Stomach (tissue), 4 donors: ENCODE data around the gene ASPG.

Source experiments
- EP300 ChIP-seq: sonication (generic); formaldehyde crosslinking; IDR thresholded peaks from one replicate; pipeline ENCODE4 v1.6.1; 2017; ENCODE audit warnings: antibody characterized with exemption
- POLR2A ChIP-seq, 4 donors: fragments of 450-650 bp; IDR thresholded peaks; one replicate each; pipeline ENCODE4 v1.6.1; 2016; ENCODE audit warnings: antibody characterized with exemption in 4 of 4, control low read depth in 2 of 4, mild to moderate bottlenecking in 1 of 4, moderate library complexity in 1 of 4
- POLR2AphosphoS5 ChIP-seq, 3 donors: sonication (generic); formaldehyde crosslinking; IDR thresholded peaks; one replicate each; pipeline ENCODE4 v1.6.1; 2016; ENCODE audit warnings: antibody characterized with exemption in 3 of 3
- TF ChIP-seq, protein P1 (sequence below), 7 experiments: fragments of 450-650 bp in 4 of 7; fragments of 200-600 bp in 3 of 7; sonication (generic) in 3 of 7; IDR thresholded peaks; one replicate each; pipeline ENCODE4 v1.5.1; 2016 to 2019; ENCODE audit warnings: antibody characterized with exemption in 7 of 7, control low read depth in 2 of 7, mild to moderate bottlenecking in 1 of 7

DNA sequence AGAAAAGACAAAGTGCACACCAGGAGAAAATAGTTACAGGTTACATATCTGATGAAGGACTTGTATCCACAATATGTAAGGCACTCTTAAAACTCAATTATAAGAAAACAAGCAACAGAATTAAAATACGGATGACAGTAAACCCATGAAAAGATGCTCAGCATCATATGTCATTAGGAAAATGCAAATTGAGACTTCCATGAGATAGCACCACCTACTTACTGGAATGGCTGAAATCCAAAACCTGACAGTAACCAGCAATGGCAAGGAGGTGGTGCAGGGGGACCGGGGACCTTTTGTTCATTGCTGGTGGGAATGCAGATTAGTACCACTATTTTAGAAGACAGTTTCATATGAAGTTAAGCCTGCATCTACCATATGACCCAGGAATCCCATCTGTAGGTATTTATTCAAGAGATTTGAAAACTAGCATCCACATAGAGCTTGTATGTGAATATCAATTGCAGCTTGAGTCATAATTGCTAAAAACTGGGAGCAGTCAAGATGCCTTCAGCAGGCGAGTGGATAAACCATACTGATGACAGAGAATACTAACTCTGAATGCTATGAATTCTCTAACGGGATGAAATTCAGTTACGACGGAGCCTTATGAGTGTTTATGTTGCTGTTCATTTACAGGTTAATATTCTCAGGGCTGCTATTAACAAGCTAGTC, 43.9 kb upstream of the ASPG start:
- TF ChIP-seq, protein P1, sequence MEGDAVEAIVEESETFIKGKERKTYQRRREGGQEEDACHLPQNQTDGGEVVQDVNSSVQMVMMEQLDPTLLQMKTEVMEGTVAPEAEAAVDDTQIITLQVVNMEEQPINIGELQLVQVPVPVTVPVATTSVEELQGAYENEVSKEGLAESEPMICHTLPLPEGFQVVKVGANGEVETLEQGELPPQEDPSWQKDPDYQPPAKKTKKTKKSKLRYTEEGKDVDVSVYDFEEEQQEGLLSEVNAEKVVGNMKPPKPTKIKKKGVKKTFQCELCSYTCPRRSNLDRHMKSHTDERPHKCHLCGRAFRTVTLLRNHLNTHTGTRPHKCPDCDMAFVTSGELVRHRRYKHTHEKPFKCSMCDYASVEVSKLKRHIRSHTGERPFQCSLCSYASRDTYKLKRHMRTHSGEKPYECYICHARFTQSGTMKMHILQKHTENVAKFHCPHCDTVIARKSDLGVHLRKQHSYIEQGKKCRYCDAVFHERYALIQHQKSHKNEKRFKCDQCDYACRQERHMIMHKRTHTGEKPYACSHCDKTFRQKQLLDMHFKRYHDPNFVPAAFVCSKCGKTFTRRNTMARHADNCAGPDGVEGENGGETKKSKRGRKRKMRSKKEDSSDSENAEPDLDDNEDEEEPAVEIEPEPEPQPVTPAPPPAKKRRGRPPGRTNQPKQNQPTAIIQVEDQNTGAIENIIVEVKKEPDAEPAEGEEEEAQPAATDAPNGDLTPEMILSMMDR (IDR thresholded peaks at IDR 0.05), result no peak
- TF ChIP-seq POLR2A (IDR thresholded peaks at IDR 0.05) (no peak), POLR2AphosphoS5 (IDR thresholded peaks at IDR 0.05) (no peak), EP300 (no peak)
